HepG2 (cell line): ENCODE results near the gene CNGA3. TPM values are rescaled to one million over a fixed set of nuclear protein-coding genes. Genes with fewer than 3 reads are reported as not detected.

ENCODE experiments used
- KAT2B ChIP-seq: fragments of 150-350 bp; IDR thresholded peaks from 2 replicates; pipeline ENCODE4 v1.6.1; 2014; ENCODE audit warnings: low read depth, low read length, borderline replicate concordance
- MED13 ChIP-seq: sonication (generic); formaldehyde crosslinking; IDR thresholded peaks from 2 replicates; pipeline ENCODE4 v1.5.0; 2020; ENCODE audit warnings: missing genetic modification reagents
- RXRA ChIP-seq: sonication (generic); formaldehyde crosslinking; IDR thresholded peaks from 2 replicates; pipeline ENCODE4 v1.5.1; 2020; ENCODE audit warnings: missing genetic modification reagents
- SP5 ChIP-seq: IDR thresholded peaks from 2 replicates; pipeline ENCODE4 v1.6.1; 2016; ENCODE audit warnings: low read depth, borderline replicate concordance
- TBX3 ChIP-seq: fragments of 450-650 bp; IDR thresholded peaks from 2 replicates; pipeline ENCODE4 v1.6.1; 2017; ENCODE audit warnings: antibody characterized with exemption, mild to moderate bottlenecking, inconsistent platforms, borderline replicate concordance
- polyA plus RNA-seq, 8 experiments: library from polyadenylated mRNA; depleted of rRNA in 3 of 8; stranded (reverse) in 7 of 8; unstranded in 1 of 8; fragments of >200 nt; fragmentation: Illumina TruSeq in 4 of 8; extraction: Trizol in 4 of 8; gene quantifications; 2 replicates each; pipeline versions ENCODE4 v1.2.1 to v1.2.3, GENCODE V29; 2011 to 2016; ENCODE audit warnings: low read depth in 4 of 8, missing spikeins in 1 of 8, mixed read lengths in 1 of 8; ENCODE audit not compliant: insufficient read depth in 1 of 8
- total RNA-seq, 5 experiments: library from RNA; depleted of rRNA; stranded (reverse); fragments of >200 nt; fragmentation: Illumina TruSeq; extraction: Trizol; gene quantifications; 2 replicates each; pipeline ENCODE4 v1.2.3, GENCODE V29; 2016; ENCODE audit warnings: low read depth in 1 of 5
- TF ChIP-seq, protein P1 (sequence below), 2 experiments: IDR thresholded peaks; 2 replicates each; pipeline ENCODE4 v1.6.1; 2011 to 2012; ENCODE audit warnings: low read length in 2 of 2, borderline replicate concordance in 1 of 2, low read depth in 1 of 2, mild to moderate bottlenecking in 1 of 2, moderate library complexity in 1 of 2
- TF ChIP-seq, protein P2 (sequence below): sonication (generic); formaldehyde crosslinking; IDR thresholded peaks from 2 replicates; pipeline ENCODE4 v1.4.0; 2020; ENCODE audit warnings: missing genetic modification reagents, mild to moderate bottlenecking, borderline replicate concordance
- TF ChIP-seq, protein P3 (sequence below): sonication (generic); formaldehyde crosslinking; IDR thresholded peaks from 2 replicates; pipeline ENCODE4 v1.5.1; 2020; ENCODE audit warnings: missing genetic modification reagents, mild to moderate bottlenecking, borderline replicate concordance
- TF ChIP-seq, protein P4 (sequence below): sonication (generic); formaldehyde crosslinking; IDR thresholded peaks from 2 replicates; pipeline ENCODE4 v1.4.0; 2020; ENCODE audit warnings: missing genetic modification reagents
- TF ChIP-seq, protein P5 (sequence below): sonication (generic); IDR thresholded peaks from 2 replicates; pipeline ENCODE4 v1.6.1; 2016; ENCODE audit warnings: low read depth, borderline replicate concordance

The CNGA3 gene
- total and polyA plus RNA-seq, 2 of the 13 experiments (the other 11 are each of a cell fraction or from before 2014, with no cell fraction given): not detected

DNA sequence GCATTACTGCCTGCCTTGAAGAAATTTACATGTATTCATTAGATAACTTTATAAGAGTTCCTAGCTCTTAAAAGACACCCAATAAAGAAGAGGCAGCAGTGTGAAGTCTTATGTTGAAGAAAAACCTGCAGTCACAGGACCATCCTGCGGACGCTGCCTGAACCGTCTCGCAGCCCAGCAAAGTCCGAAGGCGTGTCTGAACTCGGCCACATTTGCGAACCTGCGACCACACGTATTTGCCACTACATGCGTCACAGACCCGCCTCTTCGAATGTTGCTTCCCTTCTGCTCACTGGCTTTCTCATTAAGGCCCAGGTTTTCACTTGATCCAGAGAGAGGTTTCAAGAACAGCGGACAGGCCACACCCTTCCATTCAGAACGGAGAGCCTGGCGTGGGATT lies 41.2 kb downstream of the CNGA3 start (continued):
- TF ChIP-seq, protein P1, sequence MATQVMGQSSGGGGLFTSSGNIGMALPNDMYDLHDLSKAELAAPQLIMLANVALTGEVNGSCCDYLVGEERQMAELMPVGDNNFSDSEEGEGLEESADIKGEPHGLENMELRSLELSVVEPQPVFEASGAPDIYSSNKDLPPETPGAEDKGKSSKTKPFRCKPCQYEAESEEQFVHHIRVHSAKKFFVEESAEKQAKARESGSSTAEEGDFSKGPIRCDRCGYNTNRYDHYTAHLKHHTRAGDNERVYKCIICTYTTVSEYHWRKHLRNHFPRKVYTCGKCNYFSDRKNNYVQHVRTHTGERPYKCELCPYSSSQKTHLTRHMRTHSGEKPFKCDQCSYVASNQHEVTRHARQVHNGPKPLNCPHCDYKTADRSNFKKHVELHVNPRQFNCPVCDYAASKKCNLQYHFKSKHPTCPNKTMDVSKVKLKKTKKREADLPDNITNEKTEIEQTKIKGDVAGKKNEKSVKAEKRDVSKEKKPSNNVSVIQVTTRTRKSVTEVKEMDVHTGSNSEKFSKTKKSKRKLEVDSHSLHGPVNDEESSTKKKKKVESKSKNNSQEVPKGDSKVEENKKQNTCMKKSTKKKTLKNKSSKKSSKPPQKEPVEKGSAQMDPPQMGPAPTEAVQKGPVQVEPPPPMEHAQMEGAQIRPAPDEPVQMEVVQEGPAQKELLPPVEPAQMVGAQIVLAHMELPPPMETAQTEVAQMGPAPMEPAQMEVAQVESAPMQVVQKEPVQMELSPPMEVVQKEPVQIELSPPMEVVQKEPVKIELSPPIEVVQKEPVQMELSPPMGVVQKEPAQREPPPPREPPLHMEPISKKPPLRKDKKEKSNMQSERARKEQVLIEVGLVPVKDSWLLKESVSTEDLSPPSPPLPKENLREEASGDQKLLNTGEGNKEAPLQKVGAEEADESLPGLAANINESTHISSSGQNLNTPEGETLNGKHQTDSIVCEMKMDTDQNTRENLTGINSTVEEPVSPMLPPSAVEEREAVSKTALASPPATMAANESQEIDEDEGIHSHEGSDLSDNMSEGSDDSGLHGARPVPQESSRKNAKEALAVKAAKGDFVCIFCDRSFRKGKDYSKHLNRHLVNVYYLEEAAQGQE (IDR thresholded peaks at IDR 0.05; ENCODE audit: borderline replicate concordance in 1 of 2, low read depth in 1 of 2, low read length in 2 of 2): no peak
- TF ChIP-seq, protein P2, sequence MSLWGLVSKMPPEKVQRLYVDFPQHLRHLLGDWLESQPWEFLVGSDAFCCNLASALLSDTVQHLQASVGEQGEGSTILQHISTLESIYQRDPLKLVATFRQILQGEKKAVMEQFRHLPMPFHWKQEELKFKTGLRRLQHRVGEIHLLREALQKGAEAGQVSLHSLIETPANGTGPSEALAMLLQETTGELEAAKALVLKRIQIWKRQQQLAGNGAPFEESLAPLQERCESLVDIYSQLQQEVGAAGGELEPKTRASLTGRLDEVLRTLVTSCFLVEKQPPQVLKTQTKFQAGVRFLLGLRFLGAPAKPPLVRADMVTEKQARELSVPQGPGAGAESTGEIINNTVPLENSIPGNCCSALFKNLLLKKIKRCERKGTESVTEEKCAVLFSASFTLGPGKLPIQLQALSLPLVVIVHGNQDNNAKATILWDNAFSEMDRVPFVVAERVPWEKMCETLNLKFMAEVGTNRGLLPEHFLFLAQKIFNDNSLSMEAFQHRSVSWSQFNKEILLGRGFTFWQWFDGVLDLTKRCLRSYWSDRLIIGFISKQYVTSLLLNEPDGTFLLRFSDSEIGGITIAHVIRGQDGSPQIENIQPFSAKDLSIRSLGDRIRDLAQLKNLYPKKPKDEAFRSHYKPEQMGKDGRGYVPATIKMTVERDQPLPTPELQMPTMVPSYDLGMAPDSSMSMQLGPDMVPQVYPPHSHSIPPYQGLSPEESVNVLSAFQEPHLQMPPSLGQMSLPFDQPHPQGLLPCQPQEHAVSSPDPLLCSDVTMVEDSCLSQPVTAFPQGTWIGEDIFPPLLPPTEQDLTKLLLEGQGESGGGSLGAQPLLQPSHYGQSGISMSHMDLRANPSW (CRISPR knock-in tag): no peak
- no peak for TF ChIP-seq RXRA (CRISPR knock-in tag)
- TF ChIP-seq, protein P3, sequence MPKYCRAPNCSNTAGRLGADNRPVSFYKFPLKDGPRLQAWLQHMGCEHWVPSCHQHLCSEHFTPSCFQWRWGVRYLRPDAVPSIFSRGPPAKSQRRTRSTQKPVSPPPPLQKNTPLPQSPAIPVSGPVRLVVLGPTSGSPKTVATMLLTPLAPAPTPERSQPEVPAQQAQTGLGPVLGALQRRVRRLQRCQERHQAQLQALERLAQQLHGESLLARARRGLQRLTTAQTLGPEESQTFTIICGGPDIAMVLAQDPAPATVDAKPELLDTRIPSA (CRISPR knock-in tag): no peak
- TF ChIP-seq, protein P4, sequence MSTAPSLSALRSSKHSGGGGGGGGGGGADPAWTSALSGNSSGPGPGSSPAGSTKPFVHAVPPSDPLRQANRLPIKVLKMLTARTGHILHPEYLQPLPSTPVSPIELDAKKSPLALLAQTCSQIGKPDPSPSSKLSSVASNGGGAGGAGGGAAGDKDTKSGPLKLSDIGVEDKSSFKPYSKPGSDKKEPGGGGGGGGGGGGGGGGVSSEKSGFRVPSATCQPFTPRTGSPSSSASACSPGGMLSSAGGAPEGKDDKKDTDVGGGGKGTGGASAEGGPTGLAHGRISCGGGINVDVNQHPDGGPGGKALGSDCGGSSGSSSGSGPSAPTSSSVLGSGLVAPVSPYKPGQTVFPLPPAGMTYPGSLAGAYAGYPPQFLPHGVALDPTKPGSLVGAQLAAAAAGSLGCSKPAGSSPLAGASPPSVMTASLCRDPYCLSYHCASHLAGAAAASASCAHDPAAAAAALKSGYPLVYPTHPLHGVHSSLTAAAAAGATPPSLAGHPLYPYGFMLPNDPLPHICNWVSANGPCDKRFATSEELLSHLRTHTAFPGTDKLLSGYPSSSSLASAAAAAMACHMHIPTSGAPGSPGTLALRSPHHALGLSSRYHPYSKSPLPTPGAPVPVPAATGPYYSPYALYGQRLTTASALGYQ (CRISPR knock-in tag): no peak
- TF ChIP-seq, protein P5, sequence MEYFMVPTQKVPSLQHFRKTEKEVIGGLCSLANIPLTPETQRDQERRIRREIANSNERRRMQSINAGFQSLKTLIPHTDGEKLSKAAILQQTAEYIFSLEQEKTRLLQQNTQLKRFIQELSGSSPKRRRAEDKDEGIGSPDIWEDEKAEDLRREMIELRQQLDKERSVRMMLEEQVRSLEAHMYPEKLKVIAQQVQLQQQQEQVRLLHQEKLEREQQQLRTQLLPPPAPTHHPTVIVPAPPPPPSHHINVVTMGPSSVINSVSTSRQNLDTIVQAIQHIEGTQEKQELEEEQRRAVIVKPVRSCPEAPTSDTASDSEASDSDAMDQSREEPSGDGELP: no peak
- TF ChIP-seq MED13: no peak
- no peak for TF ChIP-seq TBX3
- no peak for TF ChIP-seq SP5
- no peak for TF ChIP-seq KAT2B
